HL-60/S4 treated with phorbol 12-myristate 13-acetate at 8.2 ng/mL for 4 days and 3 days (cell line): ENCODE data around the gene SFTPA2.
"Not testable (repeated sequence)": the region's sequence is repeated elsewhere in the genome, so short reads cannot be mapped to it uniquely, and the experiment has no call there.

Experiments used
- in situ Hi-C: fragments of 300-500 bp; cut with MboI; formaldehyde crosslinking; loops from 2 replicates; pipeline ENCODE4 v1.15.0; 2022; ENCODE audit warnings: low sequenced_read_pairs

The SFTPA2 gene

DNA sequence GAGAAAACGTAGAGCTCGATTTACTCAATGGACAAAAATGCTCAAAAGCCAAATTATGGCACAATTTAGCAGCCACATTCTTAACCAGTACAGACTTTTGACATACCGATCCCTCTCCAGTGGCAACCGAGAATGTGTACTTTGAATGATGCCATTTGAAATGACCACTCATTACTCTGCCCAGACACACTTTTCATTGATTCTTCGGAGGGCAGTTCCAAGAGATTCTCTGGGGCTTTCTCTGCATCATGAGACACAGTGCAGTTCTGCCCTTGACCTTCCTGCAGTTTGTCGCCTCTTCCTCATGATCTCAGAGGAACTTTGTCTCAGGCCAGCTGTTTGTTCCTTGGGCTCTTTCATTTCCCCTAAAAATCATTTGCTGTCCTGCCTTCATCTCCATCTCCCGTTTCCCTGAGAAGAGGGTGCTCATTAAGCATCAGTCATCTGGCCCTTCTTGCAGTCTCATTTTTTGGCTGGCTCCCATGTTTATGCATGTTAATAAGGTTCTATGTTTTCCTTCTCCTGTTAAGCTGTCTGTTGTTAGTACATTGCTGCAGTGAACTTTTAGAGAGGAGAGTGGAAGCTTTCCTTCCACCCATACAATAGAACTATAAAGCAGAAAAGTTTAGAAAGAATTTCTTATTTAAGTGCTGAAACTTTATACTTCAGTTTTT, 43.5 kb downstream of the SFTPA2 start:
- in situ Hi-C loops: not testable (repeated sequence)

- in situ Hi-C loops: not testable (repeated sequence)
Observed at GRCh38 chr10:79511891-79512583, 48.2 kb downstream of the SFTPA2 start, which contains the start of gene EIF5AL1. Gene EIF5AL1, plus strand, starts transcription at chr10:79512533. Its CDS starts 117 bp downstream, at chr10:79512650.

DNA sequence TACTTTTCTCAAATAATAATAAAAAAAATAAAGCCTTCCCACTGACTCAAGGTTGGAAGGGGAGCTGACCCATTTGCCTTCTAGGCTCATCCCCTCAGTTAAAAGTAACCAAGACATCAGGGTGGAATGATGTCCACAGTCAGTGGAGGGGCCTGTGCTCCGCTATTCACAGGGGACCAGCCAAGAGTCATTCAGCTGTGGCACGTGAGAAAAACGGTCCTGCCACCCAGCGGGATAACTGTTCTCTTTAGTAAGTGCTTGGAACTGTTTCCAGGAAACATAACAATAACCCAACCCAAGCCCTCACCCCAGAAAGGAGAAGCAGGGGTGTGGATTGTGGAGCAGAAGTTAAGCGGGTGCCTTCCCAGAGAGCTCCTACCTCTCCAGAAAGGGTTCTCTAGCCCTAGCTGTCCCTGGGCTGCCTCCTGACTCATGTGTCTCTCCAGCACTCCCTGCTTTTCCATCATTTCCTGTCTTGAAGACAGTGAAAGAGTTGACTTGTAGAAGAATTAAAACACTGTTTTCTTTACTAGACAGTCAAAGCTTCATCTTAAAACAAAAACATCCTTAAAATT, 50.2 kb downstream of the SFTPA2 start:
- in situ Hi-C loops: not testable (repeated sequence)

GRCh38 chr10:79509306-79509933, 50.8 kb downstream of the SFTPA2 start:
- in situ Hi-C loops: not testable (repeated sequence)

- in situ Hi-C loops: not testable (repeated sequence)
Observed at GRCh38 chr10:79508245-79508644, 52.0 kb downstream of the SFTPA2 start.

- in situ Hi-C loops: no loop called here
Observed at GRCh38 chr10:79507440-79508167, 52.6 kb downstream of the SFTPA2 start.
